Measurements from ENCODE around the gene NTN4.

DNA sequence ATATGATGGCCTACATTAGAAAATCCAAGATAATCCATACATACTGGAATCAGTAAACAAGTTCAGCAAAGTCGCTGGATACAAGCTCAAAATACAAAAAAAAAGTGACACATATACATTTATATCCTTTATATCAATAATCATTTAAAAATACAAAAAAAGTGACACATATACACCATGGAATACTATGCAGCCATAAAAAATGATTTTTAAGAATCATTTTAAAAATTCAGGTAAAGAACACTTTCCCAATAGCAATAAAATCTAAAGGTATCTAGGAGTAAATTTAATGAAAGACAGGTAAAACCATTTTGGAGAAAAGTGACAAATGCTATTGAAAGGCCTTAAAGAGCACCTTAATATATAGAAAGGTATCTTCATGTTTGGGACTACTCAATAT is 111.9 kb downstream of the NTN4 start:
- no peak for TF ChIP-seq POLR2A (IDR thresholded peaks at IDR 0.05)
- TF ChIP-seq, protein P1, sequence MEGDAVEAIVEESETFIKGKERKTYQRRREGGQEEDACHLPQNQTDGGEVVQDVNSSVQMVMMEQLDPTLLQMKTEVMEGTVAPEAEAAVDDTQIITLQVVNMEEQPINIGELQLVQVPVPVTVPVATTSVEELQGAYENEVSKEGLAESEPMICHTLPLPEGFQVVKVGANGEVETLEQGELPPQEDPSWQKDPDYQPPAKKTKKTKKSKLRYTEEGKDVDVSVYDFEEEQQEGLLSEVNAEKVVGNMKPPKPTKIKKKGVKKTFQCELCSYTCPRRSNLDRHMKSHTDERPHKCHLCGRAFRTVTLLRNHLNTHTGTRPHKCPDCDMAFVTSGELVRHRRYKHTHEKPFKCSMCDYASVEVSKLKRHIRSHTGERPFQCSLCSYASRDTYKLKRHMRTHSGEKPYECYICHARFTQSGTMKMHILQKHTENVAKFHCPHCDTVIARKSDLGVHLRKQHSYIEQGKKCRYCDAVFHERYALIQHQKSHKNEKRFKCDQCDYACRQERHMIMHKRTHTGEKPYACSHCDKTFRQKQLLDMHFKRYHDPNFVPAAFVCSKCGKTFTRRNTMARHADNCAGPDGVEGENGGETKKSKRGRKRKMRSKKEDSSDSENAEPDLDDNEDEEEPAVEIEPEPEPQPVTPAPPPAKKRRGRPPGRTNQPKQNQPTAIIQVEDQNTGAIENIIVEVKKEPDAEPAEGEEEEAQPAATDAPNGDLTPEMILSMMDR (IDR thresholded peaks at IDR 0.05), result no peak
